A549 (cell line): Measurements from ENCODE around the gene MLKL. TPM values are rescaled to one million over a fixed set of nuclear protein-coding genes. Genes with fewer than 3 reads are reported as not detected.

Source experiments
- ATAC-seq, 2 experiments: fragments of 200-7000 bp in 1 of 2; fragments of >200 bp in 1 of 2; cut with Nextera tagmentation in 1 of 2; cut with Tn5 transposase in 1 of 2; 3 replicates each; pipeline versions ENCODE4 v1.8.0 to v1.9.1; 2018 to 2020; ENCODE audit warnings: mild to moderate bottlenecking in 1 of 2, moderate library complexity in 1 of 2
- CTCF ChIA-PET: fragments of 300-600 bp; sonication (Branson Sonifier 250); formaldehyde crosslinking; extraction: SDS; loops from one replicate; lab custom pipeline; 2021; ENCODE audit warnings: antibody characterized with exemption, inconsistent platforms; lab: Yijun Ruan, JAX
- POLR2A ChIA-PET: fragments of 350-600 bp; formaldehyde crosslinking; extraction: SDS; loops from one replicate; lab custom pipeline; 2021; ENCODE audit warnings: antibody characterized with exemption, inconsistent platforms; lab: Yijun Ruan, JAX
- DNase-seq, 2 experiments: peaks; one replicate each; pipeline versions ENCODE4 v3.0.0 to v3.0.0-alpha.2; 2011 to 2016; ENCODE audit warnings: low read depth in 1 of 2, low spot score in 1 of 2
- FAIRE-seq: peaks from 2 replicates; lab custom pipeline; 2011; peaks lifted over from hg19 to GRCh38; lab: Jason Lieb, UNC
- H3K27ac ChIP-seq, 2 experiments: fragments of >200 bp; sonication (Bioruptor Twin); formaldehyde crosslinking; 3 replicates each; pipeline ENCODE4 v1.5.1; 2016 to 2017
- H3K4me1 ChIP-seq: fragments of >200 bp; sonication (Bioruptor Twin); formaldehyde crosslinking; 3 replicates; pipeline ENCODE4 v1.6.1; 2016
- H3K4me2 ChIP-seq: fragments of >200 bp; sonication (Bioruptor Twin); formaldehyde crosslinking; 3 replicates; pipeline ENCODE4 v1.6.1; 2016
- H3K4me3 ChIP-seq: fragments of >200 bp; sonication (Bioruptor Twin); formaldehyde crosslinking; 3 replicates; pipeline ENCODE4 v1.5.1; 2016
- H3K9me3 ChIP-seq: fragments of >200 bp; sonication (Bioruptor Twin); formaldehyde crosslinking; 3 replicates; pipeline ENCODE4 v1.6.1; 2016
- BHLHE40 ChIP-seq: IDR thresholded peaks from 2 replicates; pipeline ENCODE4 v1.6.1; 2012; ENCODE audit warnings: low read depth, low read length, inconsistent platforms
- CEBPB ChIP-seq, 2 experiments: fragments of >200 bp in 1 of 2; sonication (Bioruptor Twin) in 1 of 2; formaldehyde crosslinking in 1 of 2; IDR thresholded peaks; 2 replicates each; pipeline ENCODE4 v1.6.1; 2012 to 2016
- CHD2 ChIP-seq: fragments of 150-350 bp; IDR thresholded peaks from 2 replicates; pipeline ENCODE4 v1.6.1; 2014; ENCODE audit warnings: low read length; ENCODE audit not compliant: partially characterized antibody
- CHD4 ChIP-seq: fragments of 200-600 bp; sonication (generic); IDR thresholded peaks from 2 replicates; pipeline ENCODE4 v1.6.1; 2016; ENCODE audit warnings: antibody characterized with exemption, mild to moderate bottlenecking, borderline replicate concordance
- EHF ChIP-seq: fragments of 250-450 bp; sonication (Bioruptor Pico); IDR thresholded peaks from 2 replicates; pipeline ENCODE4 v1.5.0; 2020; ENCODE audit warnings: mild to moderate bottlenecking
- EP300 ChIP-seq, 2 experiments: fragments of >200 bp; sonication (Bioruptor Twin); formaldehyde crosslinking; IDR thresholded peaks; 2 replicates in 1 of 2; 3 replicates in 1 of 2; pipeline ENCODE4 v1.6.1; 2016 to 2017
- ESRRA ChIP-seq: fragments of 150-350 bp; IDR thresholded peaks from 2 replicates; pipeline ENCODE4 v1.6.1; 2014; ENCODE audit warnings: mild to moderate bottlenecking, low read length, borderline replicate concordance
- FOXS1 ChIP-seq: fragments of 250-450 bp; sonication (Bioruptor Pico); IDR thresholded peaks from 2 replicates; pipeline ENCODE4 v1.5.0; 2020; ENCODE audit warnings: mild to moderate bottlenecking, moderate library complexity
- GATA3 ChIP-seq: IDR thresholded peaks from 2 replicates; pipeline ENCODE4 v1.6.1; 2012; ENCODE audit warnings: borderline replicate concordance
- HES2 ChIP-seq: fragments of >200 bp; sonication (Bioruptor Twin); formaldehyde crosslinking; IDR thresholded peaks from 2 replicates; pipeline ENCODE4 v1.6.1; 2016
- HEYL ChIP-seq: fragments of 250-450 bp; sonication (Bioruptor Pico); IDR thresholded peaks from 2 replicates; pipeline ENCODE4 v1.8.0; 2021; ENCODE audit warnings: mild to moderate bottlenecking, moderate library complexity
- HOXB5 ChIP-seq: fragments of 250-450 bp; sonication (Bioruptor Pico); IDR thresholded peaks from 2 replicates; pipeline ENCODE4 v1.5.0; 2020; ENCODE audit warnings: mild to moderate bottlenecking, moderate library complexity
- KDM1A ChIP-seq: fragments of 200-600 bp; sonication (generic); IDR thresholded peaks from 2 replicates; pipeline ENCODE4 v1.6.1; 2016; ENCODE audit warnings: low read depth, mild to moderate bottlenecking
- KDM5A ChIP-seq: fragments of 200-600 bp; sonication (generic); IDR thresholded peaks from 2 replicates; pipeline ENCODE4 v1.6.1; 2016; ENCODE audit warnings: antibody characterized with exemption, mild to moderate bottlenecking
- NPAS2 ChIP-seq: fragments of 250-450 bp; sonication (Bioruptor Pico); IDR thresholded peaks from 2 replicates; pipeline ENCODE4 v1.8.0; 2022; ENCODE audit warnings: mild to moderate bottlenecking, moderate library complexity, borderline replicate concordance
- NR3C1 ChIP-seq: fragments of >200 bp; sonication (Bioruptor Twin); formaldehyde crosslinking; IDR thresholded peaks from 3 replicates; pipeline ENCODE4 v1.6.1; 2017
- PHF8 ChIP-seq: fragments of 200-600 bp; sonication (generic); IDR thresholded peaks from 2 replicates; pipeline ENCODE4 v1.6.1; 2016; ENCODE audit warnings: low read depth, mild to moderate bottlenecking, antibody characterized with exemption, moderate library complexity, borderline replicate concordance
- RAD21 ChIP-seq, 2 experiments: fragments of >200 bp in 1 of 2; sonication (Bioruptor Twin) in 1 of 2; formaldehyde crosslinking in 1 of 2; IDR thresholded peaks in 1 of 2; conservative IDR thresholded peaks in 1 of 2; 2 replicates in 1 of 2; 3 replicates in 1 of 2; pipeline ENCODE4 v1.6.1; 2012 to 2018; ENCODE audit warnings: inconsistent platforms in 1 of 2
- RNF2 ChIP-seq: fragments of 200-600 bp; sonication (generic); IDR thresholded peaks from 2 replicates; pipeline ENCODE4 v1.6.1; 2016; ENCODE audit warnings: low read depth, mild to moderate bottlenecking, antibody characterized with exemption, moderate library complexity, borderline replicate concordance
- SMC3 ChIP-seq: fragments of >200 bp; sonication (Bioruptor Twin); formaldehyde crosslinking; IDR thresholded peaks from 3 replicates; pipeline ENCODE4 v1.6.1; 2018; ENCODE audit warnings: inconsistent platforms
- TFCP2L1 ChIP-seq: fragments of 250-450 bp; sonication (Bioruptor Pico); IDR thresholded peaks from 2 replicates; pipeline ENCODE4 v1.5.0; 2021; ENCODE audit warnings: mild to moderate bottlenecking
- USF2 ChIP-seq: fragments of 450-650 bp; IDR thresholded peaks from 2 replicates; pipeline ENCODE4 v1.6.1; 2014; ENCODE audit warnings: antibody characterized with exemption
- ZFP36 ChIP-seq: fragments of 450-650 bp; IDR thresholded peaks from 2 replicates; pipeline ENCODE4 v1.6.1; 2014; ENCODE audit warnings: borderline replicate concordance; ENCODE audit not compliant: partially characterized antibody
- ZNF302 ChIP-seq: fragments of 250-450 bp; sonication (Bioruptor Pico); IDR thresholded peaks from 2 replicates; pipeline ENCODE4 v1.9.0; 2021; ENCODE audit warnings: inconsistent platforms, mild to moderate bottlenecking, moderate library complexity
- WGBS: methylation state at CpG from one replicate; pipeline ENCODE4 v1.1.6; 2017; ENCODE audit errors: missing lambda C conversion rate; 5-methylcytosine and 5-hydroxymethylcytosine counted together
- polyA plus RNA-seq, 4 experiments: library from polyadenylated mRNA; depleted of rRNA in 3 of 4; stranded (reverse); fragments of >200 nt; fragmentation: RNase III in 1 of 4; extraction: RNeasy Plus Mini Kit Qiagen cat#74134 plus additional on column Dnase treatment in 1 of 4; gene quantifications; 2 replicates in 3 of 4; 3 replicates in 1 of 4; pipeline ENCODE4 v1.2.3, GENCODE V29; 2011 to 2017
- TF ChIP-seq, protein P1 (sequence below): IDR thresholded peaks from 2 replicates; pipeline ENCODE4 v1.6.1; 2012
- TF ChIP-seq, protein P2 (sequence below): fragments of 150-350 bp; IDR thresholded peaks from 2 replicates; pipeline ENCODE4 v1.6.1; 2014; ENCODE audit warnings: low read depth, mild to moderate bottlenecking, low read length
- TF ChIP-seq, protein P3 (sequence below): fragments of >200 bp; sonication (Bioruptor Twin); formaldehyde crosslinking; IDR thresholded peaks from 3 replicates; pipeline ENCODE4 v1.6.1; 2016

The MLKL gene
- polyA plus RNA-seq, 2 of the 4 experiments (the other 2 are of a cell fraction): 12.6 to 17.9 TPM

DNA sequence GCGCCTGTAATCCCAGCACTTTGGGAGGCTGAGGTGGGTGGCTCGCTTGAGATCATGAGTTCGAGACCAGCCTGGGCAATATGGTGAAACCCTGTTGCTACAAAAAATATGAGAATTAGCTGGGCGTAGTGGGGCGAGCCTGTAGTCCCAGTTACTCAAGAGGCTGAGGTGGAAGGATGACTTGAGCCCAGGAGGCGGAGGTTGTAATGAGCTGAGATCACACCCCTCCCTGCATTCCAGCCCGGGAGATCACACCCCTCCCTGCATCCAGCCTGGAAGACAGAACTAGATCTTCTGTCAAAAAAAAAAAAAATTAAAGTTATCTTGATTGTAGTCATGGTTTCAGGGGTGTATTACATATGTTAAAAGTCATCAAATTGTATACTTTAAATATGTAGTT lies 67.0 kb downstream of the MLKL start:
- WGBS: 90% methylated on average over 7 of the region's 7 CpGs
- ATAC-seq: no peak
- H3K4me3 ChIP-seq: no peak overlapping the region
- H3K4me2 ChIP-seq: no peak overlapping the region
- TF ChIP-seq, protein P1, sequence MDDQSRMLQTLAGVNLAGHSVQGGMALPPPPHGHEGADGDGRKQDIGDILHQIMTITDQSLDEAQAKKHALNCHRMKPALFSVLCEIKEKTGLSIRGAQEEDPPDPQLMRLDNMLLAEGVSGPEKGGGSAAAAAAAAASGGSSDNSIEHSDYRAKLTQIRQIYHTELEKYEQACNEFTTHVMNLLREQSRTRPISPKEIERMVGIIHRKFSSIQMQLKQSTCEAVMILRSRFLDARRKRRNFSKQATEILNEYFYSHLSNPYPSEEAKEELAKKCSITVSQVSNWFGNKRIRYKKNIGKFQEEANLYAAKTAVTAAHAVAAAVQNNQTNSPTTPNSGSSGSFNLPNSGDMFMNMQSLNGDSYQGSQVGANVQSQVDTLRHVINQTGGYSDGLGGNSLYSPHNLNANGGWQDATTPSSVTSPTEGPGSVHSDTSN: no peak
- no peak for TF ChIP-seq NR3C1
- TF ChIP-seq KDM5A: no peak
- no peak for TF ChIP-seq CHD2
- no peak for TF ChIP-seq RNF2
- no peak overlapping the region for H3K27ac ChIP-seq
- no peak for DNase-seq
- no peak for FAIRE-seq
- POLR2A ChIA-PET: no interaction called here
- CTCF ChIA-PET: interaction anchor here (0.8 to 5.7 kb wide), 3 partner anchors 10 to 324 kb away, joined by 3 to 31 read pairs (median 3); no protein-coding TSS in a partner anchor
- H3K4me1 ChIP-seq: no peaks in the 10 kb centered on the region
- no peaks in the 10 kb centered on the region for H3K9me3 ChIP-seq

DNA sequence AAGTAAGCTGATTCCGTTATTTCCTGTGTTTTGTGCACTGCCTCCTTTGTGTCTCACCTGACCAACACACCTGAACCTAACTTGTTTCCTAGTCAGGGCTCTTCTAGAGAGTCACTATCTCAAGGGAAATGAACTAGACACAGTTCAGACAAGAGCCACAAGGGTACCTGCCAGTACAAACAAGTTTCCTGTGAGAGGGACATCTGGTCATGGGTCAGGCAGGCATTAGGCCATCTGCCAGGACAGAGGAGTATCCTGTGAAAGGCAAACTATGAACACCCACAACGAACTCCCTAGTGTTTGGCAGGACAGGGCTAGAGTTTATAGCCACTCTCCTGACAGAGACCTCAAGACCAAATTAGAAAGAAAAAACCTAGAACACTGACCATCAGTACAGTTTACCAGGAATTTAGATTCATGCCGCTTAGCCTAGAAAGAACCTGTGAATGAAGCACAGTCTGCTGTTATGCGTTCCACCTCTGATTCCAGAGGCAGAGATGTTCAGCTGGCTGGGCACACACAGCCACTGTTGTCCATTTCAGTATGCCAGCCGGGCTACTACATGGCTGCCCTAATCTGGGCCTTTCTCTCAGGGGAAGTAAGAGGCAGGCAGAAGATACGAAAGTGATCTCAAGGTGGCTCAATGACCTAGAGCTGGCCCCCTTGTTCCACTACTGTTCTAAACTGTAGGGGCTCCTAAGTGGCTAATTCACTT lies 73.0 kb downstream of the MLKL start:
- no peaks in the 10 kb centered on the region for H3K9me3 ChIP-seq
- H3K4me1 ChIP-seq: no peaks in the 10 kb centered on the region
- DNase-seq (no peak), FAIRE-seq (no peak), ATAC-seq (no peak)
- ChIA-PET CTCF (interaction anchor here (0.7 to 1.6 kb wide), 5 partner anchors 11 to 318 kb away, joined by 3 to 5 read pairs (median 3); no protein-coding TSS in a partner anchor), POLR2A (no interaction called here)
- H3K4me2 ChIP-seq: no peak overlapping the region
- no peak overlapping the region for H3K4me3 ChIP-seq
- WGBS: 88% methylated on average over 6 of the region's 6 CpGs
- no peak overlapping the region for H3K27ac ChIP-seq
- TF ChIP-seq, protein P2, sequence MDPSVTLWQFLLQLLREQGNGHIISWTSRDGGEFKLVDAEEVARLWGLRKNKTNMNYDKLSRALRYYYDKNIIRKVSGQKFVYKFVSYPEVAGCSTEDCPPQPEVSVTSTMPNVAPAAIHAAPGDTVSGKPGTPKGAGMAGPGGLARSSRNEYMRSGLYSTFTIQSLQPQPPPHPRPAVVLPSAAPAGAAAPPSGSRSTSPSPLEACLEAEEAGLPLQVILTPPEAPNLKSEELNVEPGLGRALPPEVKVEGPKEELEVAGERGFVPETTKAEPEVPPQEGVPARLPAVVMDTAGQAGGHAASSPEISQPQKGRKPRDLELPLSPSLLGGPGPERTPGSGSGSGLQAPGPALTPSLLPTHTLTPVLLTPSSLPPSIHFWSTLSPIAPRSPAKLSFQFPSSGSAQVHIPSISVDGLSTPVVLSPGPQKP: no peak
- TF ChIP-seq SMC3: no peak
- TF ChIP-seq CHD4: no peak
- TF ChIP-seq HEYL (CRISPR knock-in tag): no peak
- no peak for TF ChIP-seq HOXB5 (CRISPR knock-in tag)
- TF ChIP-seq ZNF302 (CRISPR knock-in tag): no peak
- TF ChIP-seq CEBPB (IDR thresholded peaks at IDR 0.05): no peak
- no peak for TF ChIP-seq ESRRA

DNA sequence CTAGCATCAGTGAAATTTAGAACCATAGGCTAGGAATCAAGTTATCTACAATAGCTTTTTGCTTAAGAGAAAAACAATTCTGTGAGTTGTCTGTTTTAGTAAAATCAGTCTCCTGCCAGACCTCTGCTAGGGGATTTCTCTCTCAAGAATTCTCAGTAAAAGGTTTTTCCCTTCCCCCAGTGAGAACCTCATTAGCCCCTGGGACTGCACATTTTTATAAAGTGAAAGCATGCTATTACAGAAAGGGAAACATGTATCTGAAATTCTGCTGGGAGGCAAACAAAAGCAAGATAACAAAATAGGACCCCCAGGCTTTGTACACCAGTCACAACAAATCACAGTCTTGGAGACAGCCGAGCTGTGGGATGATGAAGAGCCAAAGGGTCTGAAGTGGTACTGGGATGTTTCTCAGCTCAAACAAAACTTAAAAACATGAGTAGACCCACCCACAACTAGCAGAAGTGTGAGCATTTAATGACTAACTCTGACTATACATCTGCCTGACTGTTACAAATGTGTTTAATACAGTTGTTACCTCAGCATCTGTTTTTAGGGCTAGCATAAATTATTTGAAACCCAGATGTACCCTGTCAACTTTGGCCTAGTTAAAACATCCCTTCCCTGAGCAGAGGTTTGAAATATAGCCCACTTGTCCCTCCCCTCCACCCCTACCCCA lies 73.8 kb downstream of the MLKL start:
- no peak for ATAC-seq
- Histone ChIP-seq H3K4me1 (no peaks in the 10 kb centered on the region), H3K9me3 (no peaks in the 10 kb centered on the region), H3K4me3 (no peak overlapping the region), H3K4me2 (no peak overlapping the region), H3K27ac (no peak overlapping the region)
- no peak for DNase-seq
- FAIRE-seq: no peak
- WGBS: 86% methylated on average over 1 of the region's 1 CpG
- CTCF ChIA-PET: interaction anchor here (1.0 kb wide), 2 partner anchors 235 to 317 kb away, joined by 3 read pairs; no protein-coding TSS in a partner anchor
- TF ChIP-seq KDM1A: no peak
- no peak for TF ChIP-seq HEYL (CRISPR knock-in tag)
- no peak for TF ChIP-seq ZFP36
- no peak for TF ChIP-seq PHF8
- no peak for TF ChIP-seq RAD21 (conservative IDR thresholded peaks at IDR 0.05 in 1 of 2, IDR thresholded peaks at IDR 0.05 in 1 of 2)
- no peak for TF ChIP-seq USF2
- TF ChIP-seq FOXS1 (CRISPR knock-in tag): no peak
- no peak for TF ChIP-seq TFCP2L1 (CRISPR knock-in tag)
- TF ChIP-seq RNF2: no peak
- TF ChIP-seq NPAS2 (CRISPR knock-in tag): no peak
- no peak for TF ChIP-seq GATA3
- TF ChIP-seq CHD4: no peak
- TF ChIP-seq KDM5A: no peak
- TF ChIP-seq EHF (CRISPR knock-in tag): no peak
- TF ChIP-seq EP300 (IDR thresholded peaks at IDR 0.05): no peak
- no peak for TF ChIP-seq BHLHE40
- no peak for TF ChIP-seq HES2
- TF ChIP-seq, protein P3, sequence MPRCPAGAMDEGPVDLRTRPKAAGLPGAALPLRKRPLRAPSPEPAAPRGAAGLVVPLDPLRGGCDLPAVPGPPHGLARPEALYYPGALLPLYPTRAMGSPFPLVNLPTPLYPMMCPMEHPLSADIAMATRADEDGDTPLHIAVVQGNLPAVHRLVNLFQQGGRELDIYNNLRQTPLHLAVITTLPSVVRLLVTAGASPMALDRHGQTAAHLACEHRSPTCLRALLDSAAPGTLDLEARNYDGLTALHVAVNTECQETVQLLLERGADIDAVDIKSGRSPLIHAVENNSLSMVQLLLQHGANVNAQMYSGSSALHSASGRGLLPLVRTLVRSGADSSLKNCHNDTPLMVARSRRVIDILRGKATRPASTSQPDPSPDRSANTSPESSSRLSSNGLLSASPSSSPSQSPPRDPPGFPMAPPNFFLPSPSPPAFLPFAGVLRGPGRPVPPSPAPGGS: no peak
- TF ChIP-seq, all 56 proteins: peak for 0
- POLR2A ChIA-PET: no interaction called here
